NCI-H2107 (cell line): ENCODE results near the gene RCN2.
A peak's percentile ranks its signal among the peaks of the same experiment; 100 is the strongest.
"Not testable (repeated sequence)": the region's sequence is repeated elsewhere in the genome, so short reads cannot be mapped to it uniquely, and the experiment has no call there.

Experiments used
- DNase-seq: peaks from one replicate; lab custom pipeline; 2025; lab: John Stamatoyannopoulos, UW

RCN2 gene

DNA sequence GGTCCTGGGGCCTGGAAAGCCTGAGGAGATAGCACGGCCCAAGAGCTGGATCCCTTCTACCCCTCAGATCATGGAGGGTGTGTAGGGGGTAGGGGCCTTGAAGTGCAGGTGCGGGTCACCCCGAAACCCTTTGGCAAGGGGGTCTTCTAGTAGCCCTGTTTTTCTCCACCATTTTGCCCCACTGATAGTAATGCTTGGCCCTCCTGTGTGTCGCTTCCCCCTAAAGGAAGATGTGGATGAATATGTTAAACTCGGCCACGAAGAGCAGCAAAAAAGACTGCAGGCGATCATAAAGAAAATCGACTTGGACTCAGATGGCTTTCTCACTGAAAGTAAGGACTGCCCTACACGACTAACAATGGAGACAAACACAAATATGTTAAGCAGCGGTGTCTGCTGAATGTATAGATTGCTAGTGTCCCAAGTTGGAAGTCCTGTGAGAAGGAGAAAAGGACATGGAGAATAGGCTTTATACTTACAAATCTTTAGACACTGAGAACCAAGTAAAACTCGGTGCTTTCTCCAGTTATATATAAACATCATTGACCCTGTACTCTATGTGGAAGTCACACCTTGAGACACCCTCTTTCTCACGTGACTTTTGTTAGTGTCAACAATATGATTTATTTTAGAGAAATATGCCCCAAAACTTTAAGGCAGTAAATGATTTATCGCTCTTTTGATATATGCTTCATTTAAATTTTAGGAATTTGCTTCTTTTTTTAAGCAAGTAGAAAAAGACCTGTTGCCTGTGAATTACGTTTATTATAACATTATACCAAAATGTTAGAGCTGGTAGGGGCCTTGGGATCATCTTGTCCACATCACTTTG, 802 bp downstream of the RCN2 start:
- DNase-seq = no peak

DNA sequence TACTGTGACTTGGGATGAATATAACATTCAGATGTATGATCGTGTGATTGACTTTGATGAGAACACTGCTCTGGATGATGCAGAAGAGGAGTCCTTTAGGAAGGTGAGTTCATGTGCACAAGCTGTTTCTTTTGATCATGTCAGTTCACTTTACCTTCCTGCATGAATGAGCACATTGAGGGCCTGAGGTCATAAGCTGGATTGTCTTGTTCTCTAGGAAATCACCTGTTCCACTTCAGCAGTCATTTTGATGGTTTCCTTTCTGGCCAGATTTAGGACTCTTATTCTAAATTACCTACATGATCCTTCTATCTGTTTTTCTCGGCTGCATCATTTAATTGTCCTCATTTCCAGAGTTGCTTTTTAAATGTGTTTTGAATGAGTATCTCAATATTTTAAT, 4.1 kb downstream of the RCN2 start:
- peak; percentile 15 for DNase-seq

DNA sequence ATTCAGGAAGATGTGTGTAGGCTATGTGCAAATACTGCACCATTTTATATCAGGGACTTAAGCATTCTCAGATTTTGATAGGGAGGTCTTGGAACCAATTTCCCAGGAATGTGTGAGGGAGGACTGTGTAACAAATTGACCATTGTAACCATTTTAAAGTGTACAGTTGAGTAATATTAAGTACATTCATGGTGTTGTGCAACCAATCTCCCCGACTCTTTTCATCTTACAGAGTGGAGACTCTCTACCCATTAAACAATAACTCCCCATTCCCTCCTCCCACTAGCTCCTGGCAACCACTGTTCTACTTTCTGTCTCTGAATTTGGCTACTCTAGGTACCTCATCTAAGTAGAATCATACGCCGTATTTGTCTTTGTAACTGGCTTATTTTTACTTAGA, 5.1 kb downstream of the RCN2 start:
- no peak for DNase-seq

DNA sequence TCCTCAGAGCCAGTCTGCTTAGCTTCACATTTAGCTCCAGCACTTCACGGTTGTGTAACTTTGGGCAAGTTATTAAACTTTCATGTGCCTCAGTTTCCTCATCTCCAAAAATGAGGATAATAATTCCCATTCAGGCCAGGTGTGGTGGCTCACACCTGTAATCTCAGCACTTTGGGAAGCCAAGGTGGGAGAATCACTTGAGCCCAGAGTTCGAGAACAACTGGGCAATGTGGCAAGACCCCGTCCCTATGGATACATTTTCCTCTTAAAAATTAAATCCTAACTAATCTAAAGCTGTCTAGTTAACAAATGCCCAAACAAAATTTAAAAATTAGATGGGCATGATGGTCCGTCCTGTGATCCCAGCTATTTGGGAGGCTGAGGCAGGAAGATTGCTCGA, 7.2 kb downstream of the RCN2 start:
- DNase-seq = no peak

DNA sequence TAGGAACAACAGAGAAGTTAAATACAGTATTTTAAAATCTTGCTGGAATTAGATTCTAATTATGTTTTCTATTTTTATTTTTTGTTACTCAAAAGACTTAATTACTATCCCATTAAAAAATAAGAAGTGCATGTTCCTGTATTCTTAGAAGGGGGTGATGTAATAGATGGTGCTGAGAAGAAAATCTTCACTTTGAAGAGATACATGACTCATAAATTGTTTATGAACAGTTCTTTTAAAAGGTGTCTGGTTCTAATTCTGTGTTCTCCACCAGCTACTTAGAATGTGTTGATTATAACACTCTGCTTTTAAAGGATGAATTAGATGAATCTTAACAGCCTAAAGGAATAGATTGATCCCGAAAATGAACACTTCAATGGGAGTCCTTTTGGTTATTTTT, 8.2 kb downstream of the RCN2 start:
- DNase-seq = no peak

DNA sequence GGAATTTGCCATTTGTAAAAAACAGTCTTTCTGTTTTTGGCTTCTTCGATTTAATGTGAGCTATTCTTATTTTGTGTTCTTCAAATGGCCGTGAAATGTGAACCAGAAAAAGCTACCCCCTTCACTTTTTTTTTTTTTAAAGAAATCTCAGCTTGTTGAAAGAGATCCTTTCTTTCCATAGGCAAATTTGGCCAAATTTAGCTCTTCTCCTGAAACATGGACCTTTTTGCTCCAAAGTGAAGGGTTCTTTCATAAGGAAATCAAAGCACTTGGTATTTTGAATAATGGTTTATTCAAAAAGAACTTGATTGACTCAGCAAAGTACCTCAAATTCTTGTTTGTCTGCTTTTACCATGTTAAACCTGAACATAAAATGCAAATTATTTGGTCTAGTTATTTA, 10.1 kb downstream of the RCN2 start:
- DNase-seq = no peak

DNA sequence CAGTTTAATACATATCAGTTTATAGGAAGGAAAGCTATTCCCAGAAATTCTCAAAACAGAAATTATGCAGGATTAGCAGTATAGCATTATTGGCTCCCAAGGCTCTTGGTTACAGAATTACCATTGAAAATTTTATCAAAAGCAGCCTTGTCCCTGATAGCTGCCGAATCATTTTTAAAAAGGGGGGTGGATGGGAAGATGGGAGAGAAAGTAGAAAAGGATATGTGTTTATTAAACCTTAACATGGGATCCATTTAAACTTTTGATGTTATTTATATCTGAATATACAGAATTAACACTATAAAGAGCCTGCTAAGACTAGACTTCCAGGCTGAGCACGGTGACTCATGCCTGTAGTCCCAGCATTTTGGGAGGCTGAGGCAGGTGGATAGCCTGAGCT, 10.8 kb downstream of the RCN2 start:
- DNase-seq = no peak

DNA sequence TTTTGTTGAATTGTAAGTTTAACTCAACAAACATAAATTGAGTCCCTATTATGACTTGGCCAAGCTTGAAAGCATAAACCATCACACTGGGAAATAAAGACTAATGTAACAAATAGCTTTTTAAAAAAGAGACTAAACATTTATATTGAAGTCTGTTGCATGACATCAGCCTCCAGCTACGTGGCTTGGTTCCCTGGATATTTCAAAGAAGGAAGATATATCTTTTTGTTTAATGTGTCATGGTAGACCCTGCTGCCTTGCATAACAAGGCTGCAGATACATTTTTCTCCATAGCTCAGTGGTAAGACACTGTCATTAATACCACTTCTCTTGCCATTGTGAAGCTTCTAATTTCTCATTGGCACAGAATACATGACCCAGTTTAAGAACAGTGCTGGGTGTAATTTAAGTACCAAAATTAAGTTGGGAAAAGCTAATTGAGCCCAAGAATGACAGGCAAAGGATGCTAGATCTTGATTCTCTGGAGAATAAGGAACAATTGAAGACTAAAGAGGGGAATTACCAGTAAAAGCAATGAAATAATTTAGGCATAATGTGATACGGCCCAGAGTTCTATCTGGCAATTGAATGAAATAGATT, 14.0 kb downstream of the RCN2 start:
- DNase-seq = no peak

DNA sequence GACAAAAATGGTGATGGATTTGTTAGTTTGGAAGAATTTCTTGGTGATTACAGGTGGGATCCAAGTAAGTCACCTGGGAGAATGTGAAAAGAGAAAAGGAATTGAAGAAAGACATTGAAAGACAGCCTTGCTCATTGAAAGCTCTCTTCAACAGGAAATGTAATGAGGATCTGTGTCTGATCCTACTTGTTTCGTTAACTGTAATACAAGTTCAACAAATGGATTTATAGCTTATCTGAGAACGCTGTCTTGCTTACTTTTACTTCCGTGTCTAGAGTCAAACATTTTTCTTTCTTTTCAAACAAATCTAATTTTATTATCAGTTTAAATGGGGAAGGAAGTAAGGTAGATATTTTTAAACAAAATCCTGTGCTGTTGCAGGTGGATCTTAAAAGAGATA, 15.9 kb downstream of the RCN2 start:
- DNase-seq = no peak

DNA sequence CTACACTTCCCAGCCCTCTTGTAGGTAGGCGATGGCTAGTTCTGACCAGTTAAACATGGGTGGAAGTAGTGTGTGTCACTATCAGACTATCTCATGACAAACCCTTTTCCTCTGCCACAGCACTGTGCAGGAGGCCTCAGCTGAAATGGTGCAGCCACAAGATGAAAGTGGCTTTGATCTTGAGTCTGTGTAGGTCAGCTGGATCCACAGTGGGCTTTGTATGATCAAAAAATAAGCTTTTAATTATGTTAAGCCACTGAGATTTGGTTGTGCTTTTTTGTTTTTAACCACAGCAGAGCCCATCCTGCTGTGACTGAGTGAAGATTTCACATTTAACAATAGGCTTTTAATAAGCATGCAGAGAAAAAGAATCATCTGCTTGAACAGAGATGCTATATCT, 19.7 kb downstream of the RCN2 start:
- no peak for DNase-seq

DNA sequence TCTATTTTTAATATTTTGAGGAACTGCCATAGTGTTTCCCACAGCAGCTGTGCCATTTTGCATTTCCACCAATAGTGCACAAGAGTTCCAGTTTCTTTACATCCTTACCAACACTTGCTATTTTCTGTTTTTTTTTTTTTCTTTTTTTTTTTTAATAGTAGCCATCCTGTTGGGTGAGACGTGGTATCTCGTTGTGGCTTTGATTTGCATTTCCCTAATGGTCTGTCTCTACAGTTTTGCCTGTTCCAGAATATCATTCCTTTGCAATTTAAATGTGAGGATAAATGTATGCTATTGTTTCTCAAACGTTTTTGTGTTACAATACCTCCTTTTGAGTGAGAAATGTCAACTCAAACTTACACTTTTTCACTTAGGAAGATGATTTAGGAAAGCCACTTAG, 22.4 kb downstream of the RCN2 start:
- DNase-seq = no peak

DNA sequence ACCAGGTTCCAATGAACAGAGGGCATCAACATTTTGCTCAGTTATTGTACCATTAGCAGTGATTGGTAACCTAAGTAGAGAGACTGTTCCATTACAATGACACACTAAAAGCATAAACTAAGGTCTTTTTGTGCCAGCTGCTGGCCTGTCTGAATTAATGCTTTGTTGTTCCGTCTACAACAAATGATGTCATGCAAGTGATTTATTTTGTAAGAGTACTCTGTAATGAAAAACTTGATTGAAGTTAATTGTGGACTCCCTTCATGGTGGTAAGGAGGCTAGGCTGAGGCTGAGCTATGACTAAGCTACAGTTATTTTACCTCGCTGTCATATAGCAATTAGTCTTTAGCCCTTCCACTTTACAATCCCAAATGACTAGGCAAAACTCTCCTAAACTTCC, 23.2 kb downstream of the RCN2 start:
- no peak for DNase-seq

DNA sequence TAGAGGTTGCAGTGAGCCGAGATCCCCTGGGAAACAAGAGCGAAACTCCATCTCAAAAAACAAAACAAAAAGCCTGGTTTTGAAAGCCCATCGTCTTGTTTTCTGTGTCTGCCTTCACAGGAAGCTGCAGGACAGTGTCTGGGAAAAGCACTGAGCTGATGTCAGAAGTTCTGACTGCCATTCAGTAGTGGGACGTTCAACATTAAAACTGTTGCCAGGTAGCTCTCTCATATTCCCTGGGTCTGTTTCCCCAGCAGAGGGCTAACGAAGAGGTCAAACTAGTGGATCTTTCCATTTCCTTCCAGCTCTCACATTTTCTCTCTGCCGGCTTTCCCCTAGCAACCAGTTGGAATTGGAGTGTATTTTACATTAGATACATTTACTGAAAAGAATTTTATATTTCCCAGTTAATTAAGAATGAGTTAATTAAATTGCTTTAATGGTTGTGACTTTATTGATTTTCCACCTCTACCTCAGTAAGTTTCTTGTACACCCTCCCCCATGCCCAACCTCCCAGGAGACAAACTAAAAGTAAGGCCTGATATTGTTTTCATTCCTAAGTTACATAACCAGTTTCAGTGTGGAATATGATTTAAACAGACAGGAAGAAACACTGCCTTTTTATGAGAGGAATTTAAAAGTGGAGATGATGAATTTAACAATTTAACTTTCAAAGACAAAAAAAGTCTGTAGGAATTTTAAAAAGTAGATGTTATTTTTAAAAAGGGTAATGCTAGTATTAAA, 29.9 kb downstream of the RCN2 start:
- DNase-seq = no peak

DNA sequence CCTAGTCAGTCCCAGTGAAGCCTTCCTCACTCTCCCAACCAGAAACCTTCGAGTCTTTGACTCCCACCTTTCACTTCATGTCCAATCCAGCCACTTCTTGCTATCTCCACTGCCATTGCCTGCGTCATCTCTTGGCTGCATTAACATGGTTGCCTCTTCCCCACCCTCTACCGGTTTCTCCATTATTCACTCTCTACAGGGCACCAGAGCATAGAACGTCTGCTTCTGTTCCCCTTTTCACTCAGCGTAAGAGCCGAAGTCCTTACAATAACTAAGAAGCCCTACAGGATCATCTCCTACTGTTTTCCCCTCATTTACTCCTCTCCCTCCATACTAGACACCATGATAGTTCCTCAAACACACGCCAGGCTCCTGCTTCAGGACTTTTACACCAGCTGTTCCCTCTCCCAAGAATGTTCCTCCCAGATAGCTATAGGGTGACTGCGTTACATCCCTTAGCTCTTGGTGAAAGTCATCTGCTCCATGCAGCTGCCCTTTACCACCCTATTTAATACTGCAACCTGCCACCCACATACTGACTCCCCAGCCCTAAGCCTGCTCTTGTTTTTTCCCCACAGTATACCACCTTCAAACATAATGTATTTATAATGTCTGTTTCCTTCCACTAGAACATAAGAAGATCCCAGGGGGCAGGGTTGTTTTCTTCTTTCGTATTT, 30.9 kb downstream of the RCN2 start:
- DNase-seq = no peak

DNA sequence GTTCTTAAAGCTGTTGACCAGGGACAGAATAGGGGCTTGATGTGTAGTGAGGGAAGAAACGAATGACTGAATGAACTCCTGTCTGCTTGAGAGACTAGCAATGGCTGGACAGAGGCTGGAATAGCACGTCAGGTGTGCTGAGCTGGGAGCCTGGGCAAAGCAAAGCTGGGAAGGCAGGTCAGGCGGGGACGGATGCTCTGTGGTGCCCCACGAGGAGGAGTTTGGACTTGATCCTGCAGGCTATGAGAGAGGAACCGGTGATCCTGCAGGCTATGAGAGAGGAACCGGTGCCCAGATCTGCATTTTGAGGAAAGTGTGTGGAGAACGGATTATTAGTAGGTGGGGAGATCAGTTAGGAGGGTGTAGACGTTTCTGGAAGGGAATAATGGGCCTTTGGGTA, 32.0 kb downstream of the RCN2 start:
- DNase-seq = no peak

DNA sequence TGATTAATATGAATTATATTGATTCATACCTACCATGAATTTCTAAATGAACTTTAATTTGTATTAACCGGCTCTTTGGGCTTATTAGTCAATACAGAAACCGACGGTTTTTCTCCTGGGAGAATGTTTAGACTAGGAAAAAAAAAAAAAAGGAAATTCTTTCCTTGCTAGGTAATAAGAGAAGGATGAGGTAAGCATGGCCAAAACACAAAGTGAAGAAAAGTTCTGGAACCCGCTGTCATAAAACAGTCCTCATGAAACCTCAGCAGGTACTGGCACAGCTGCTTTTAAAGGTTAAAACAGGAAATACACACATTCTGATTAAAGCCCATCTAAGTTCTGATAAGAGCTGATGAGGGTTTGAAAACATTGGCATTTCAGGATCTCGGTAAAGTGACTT, 32.6 kb downstream of the RCN2 start:
- no peak for DNase-seq

DNA sequence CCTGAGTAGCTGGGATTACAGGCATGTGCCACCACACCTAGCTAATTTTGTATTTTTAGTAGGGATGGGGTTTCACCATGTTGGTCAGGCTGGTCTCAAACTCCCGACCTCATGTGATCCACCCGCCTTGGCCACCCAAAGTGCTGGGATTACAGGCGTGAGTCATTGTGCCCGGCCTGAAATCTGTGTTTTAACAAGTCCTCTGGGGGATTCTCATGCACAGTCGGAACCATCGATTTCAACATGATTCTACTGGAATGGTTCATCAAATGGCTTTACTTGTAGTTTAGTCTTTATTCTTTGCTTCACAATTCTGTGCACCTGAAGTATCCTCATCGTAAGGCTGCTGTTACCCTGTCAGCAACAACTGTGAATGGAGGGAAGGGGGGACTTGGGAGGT, 34.5 kb downstream of the RCN2 start:
- DNase-seq = not testable (repeated sequence)

DNA sequence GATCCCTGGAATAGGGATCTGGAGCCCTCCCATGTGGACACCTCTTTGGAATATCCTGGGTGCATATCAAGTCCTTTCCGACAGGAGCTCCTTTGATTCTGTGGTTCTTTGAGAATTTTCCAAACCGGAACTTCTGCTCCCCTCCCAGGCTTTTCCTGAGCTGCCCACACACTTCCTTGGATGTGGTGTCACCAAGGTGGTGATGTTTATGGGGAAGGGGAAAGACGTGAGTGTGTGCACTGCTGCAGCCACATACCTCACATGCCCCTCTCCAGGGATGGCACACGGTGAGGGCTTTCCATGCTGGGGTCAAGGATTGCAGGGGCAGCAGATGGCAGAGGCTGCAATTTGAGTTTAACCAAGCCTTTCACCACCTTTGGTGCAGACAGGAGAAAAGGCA, 35.5 kb downstream of the RCN2 start:
- no peak for DNase-seq

DNA sequence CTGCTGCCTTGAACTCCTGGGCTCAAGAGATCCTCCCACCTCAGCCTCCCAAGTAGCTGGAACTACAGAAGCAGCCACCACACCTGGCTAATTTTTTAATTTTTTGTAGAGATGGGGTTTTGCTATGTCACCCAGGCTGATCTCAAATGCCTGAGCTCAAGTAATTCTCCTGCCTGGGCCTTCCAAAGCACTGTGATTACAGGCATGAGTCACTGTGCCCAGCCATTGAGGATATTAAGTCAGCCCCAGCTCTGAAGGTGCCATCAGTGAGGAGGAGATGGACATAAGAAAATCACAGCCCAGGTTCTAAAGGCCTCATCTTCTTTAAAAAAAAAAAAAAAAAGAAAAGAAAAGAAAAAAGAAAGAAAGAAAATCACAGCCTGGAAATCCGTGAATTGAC, 36.8 kb downstream of the RCN2 start:
- DNase-seq = no peak

DNA sequence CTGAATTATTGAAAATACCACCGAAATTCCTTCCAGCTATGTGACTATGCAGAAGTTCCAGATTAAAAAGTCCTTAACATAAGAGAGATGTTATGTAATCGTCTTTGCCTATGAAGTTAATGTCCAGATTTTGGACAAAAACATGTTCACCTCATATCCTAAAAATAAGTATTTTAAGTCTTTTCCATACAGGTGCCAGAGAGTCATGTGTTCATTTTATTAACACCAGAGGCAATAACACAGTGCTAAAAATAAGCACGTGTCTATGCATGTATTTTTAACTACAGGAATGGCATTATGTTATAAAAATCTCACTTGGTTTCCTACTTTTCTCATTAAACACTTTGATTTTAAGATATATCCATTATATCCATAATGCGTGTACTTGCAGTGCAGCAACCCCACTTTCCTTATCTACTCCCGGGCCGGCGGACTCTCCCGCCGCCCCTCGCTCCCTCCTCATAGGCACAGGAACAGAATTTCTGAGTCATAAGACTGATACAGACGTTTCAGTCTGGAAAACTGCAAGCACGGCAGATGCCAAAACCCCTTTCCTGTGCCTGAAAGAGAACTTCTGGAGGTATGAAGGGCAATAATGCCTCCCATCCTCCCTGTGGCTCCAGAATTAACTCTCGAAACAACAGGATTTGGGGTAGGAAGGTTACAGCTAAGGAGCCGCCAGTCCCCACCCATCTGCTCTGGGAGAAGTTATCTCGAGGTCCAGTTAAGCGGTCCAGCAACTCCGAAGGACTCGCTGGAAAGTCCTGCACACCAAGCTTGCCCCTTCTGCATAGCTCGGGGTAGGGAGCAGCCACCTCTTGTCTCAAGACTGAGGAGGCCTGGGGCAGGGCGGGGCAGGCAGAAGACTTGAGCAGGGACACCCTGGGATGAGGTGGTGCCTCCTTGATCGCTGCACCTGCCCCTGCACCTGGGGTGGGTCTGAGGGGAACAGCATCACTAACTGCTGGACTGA, 41.1 kb downstream of the RCN2 start:
- no peak for DNase-seq

DNA sequence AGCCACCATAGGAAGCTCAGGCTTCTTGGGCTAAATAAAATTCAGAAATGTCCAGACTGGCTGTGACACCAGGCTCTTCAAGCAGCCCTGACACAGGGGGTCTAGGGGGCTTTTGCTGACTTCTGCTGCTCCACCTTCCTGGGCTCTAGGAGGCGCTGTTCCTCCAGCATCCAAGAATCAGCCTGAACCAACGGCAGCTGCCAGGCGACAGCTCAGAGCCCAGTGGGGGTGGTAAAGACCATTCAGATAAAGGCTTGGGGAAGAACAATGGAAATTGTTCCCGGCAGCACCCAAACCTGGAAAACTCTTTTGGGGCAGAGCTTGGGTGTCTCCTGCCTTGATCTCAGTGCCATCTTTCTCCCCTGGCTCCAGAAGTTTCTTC, 41.8 kb downstream of the RCN2 start:
- DNase-seq = no peak

DNA sequence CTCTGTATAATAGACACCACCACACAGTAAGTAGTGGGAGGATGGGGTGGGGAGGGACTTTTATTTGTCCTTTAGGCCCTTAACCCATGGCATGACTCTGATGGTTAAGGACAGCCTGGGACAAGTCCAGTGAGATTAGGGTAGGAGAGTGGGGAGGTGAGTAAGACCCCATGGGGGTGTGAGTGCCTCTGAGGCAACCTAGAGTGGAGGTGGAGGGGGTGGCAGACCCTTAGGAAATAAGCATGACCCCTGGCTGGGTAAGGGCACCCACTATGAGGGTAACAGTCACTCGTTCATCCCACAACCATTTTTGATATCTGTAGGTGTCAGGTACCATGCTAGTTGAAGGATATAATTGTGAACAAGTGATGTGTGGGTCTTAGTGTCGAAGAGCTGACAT, 42.4 kb downstream of the RCN2 start:
- no peak for DNase-seq
